Skeletal muscle satellite cell (primary cell): Measurements from ENCODE around the gene CYP4B1.
"Not testable (repeated sequence)": the region's sequence is repeated elsewhere in the genome, so short reads cannot be mapped to it uniquely, and the experiment has no call there.

Experiments
- H3K27me3 ChIP-seq: 2 replicates; pipeline ENCODE4 v1.7.0; 2013; ENCODE audit warnings: low read length; ENCODE audit not compliant: control insufficient read depth, insufficient read depth
- H3K36me3 ChIP-seq: 2 replicates; pipeline ENCODE4 v1.7.0; 2013; ENCODE audit warnings: mild to moderate bottlenecking, control low read depth, low read length; ENCODE audit not compliant: insufficient read depth
- H3K4me1 ChIP-seq: 2 replicates; pipeline ENCODE4 v1.7.0; 2013; ENCODE audit warnings: low read length; ENCODE audit not compliant: control insufficient read depth, insufficient read depth
- H3K4me2 ChIP-seq: 2 replicates; pipeline ENCODE4 v1.7.0; 2013; ENCODE audit warnings: mild to moderate bottlenecking, low read length
- H3K4me3 ChIP-seq: 2 replicates; pipeline ENCODE4 v1.7.0; 2013; ENCODE audit warnings: low read length
- H3K9ac ChIP-seq: 2 replicates; pipeline ENCODE4 v1.7.0; 2013; ENCODE audit warnings: mild to moderate bottlenecking, low read depth, low read length, moderate library complexity
- H3K9me3 ChIP-seq: replicated peaks from 2 replicates; pipeline ENCODE4 v1.7.0; 2013; ENCODE audit warnings: mild to moderate bottlenecking, control low read depth, low read length

Gene CYP4B1

DNA sequence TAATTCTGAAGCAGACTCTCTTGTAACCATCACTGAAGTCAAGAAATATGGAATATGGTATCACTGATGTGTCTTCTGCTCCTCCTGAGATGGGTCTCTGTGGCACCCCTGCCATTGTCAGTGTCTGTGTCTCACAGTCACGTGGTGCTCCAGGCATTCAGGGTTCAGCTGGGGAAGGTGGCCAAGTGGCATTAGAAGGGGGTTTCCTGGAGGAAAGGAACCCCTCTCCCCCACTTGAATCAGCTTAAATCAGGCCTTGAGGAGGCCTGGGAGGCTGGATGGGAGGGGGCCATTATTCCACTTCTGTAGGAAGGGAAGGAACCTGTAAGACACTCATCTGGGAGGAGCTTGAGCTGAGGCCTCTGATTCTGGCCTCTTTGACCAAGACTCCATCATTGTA, 20.5 kb downstream of the CYP4B1 start:
- Histone ChIP-seq H3K4me3 (no peak overlapping the region), H3K4me2 (no peak overlapping the region), H3K9ac (no peak overlapping the region), H3K27me3 (no peaks in the 10 kb centered on the region), H3K4me1 (no peaks in the 10 kb centered on the region), H3K9me3 (no peaks in the 10 kb centered on the region), H3K36me3 (no peaks in the 10 kb centered on the region)

DNA sequence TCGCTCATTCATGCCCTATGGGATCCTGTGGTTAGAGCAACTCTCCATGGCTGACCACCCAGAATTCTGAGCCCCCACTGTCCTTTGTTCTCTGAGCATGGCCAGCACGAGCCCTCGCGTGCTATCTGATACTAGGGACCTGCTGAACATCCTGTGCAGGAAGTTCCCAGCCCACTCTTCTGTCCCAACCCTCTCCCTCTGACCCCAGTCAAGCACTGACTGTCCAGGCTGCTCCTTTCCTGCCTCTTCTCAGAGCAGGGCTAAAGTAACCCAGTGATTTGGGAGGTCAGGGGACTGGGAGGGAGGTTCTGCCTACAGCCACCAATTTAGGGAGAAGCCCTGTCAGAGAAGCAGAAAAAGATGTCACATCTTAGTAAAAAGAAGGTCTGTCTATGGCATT, 21.2 kb downstream of the CYP4B1 start:
- Histone ChIP-seq H3K27me3 (no peaks in the 10 kb centered on the region), H3K4me2 (no peak overlapping the region), H3K9me3 (no peaks in the 10 kb centered on the region), H3K4me3 (no peak overlapping the region), H3K36me3 (no peaks in the 10 kb centered on the region), H3K9ac (no peak overlapping the region), H3K4me1 (no peaks in the 10 kb centered on the region)

DNA sequence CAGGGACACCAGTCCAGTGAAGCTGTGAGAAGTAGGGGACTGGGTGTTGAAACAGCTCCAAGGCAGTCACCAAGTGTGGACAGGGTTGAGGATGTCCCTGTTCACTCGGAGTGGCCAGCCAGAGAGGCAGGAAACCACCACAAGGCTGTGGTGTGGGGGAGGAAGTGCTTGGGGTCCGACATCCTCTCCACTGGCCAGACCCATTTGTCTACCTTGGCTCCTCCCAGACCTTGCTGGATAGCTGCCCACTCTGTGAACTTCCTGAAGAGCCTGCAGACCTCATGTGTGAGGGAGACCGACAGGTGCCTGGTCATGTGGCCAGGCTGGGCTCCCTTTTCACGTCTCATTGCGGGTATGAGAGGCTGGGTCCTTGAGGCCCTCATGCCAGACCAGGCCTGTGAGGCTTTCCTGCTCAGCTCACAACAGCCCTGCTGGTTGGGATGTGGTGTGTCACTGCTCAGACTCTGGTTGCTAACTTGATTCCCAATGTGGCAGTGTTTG, 21.8 kb downstream of the CYP4B1 start:
- H3K9me3 ChIP-seq, result no peaks in the 10 kb centered on the region

GRCh38 chr1:46822248-46822826, 23.5 kb downstream of the CYP4B1 start:
- Histone ChIP-seq H3K9ac (no peak overlapping the region), H3K4me2 (no peak overlapping the region), H3K4me3 (no peak overlapping the region), H3K9me3 (no peaks in the 10 kb centered on the region), H3K36me3 (no peaks in the 10 kb centered on the region), H3K27me3 (no peaks in the 10 kb centered on the region), H3K4me1 (no peaks in the 10 kb centered on the region)

More for the DNA sequence above, 21.8 kb downstream of the CYP4B1 start:
- H3K4me2 ChIP-seq, result no peak overlapping the region
- H3K36me3 ChIP-seq, result no peaks in the 10 kb centered on the region
- H3K4me1 ChIP-seq, result no peaks in the 10 kb centered on the region
- no peak overlapping the region for H3K4me3 ChIP-seq
- H3K9ac ChIP-seq, result no peak overlapping the region
- no peaks in the 10 kb centered on the region for H3K27me3 ChIP-seq

DNA sequence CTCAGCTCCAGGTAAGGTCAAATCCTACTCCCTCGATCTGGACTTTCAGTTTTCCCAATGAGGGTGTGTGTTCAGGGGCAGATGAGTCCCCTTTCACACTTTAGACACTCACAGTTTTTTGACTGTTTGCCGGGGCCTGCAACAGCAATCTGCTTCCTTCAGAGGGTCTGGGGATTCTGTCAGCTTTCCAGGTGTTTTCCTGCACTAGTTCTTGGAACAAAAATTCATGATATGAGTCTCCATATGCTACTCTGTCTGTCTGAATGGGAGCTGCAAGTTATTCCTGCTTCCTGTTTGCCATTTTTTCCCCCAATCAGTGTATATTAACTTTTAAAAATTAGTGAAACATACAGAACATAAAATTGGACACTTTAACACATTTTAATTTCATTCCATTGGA, 24.3 kb downstream of the CYP4B1 start:
- Histone ChIP-seq H3K36me3 (no peaks in the 10 kb centered on the region), H3K4me3 (no peak overlapping the region)

DNA sequence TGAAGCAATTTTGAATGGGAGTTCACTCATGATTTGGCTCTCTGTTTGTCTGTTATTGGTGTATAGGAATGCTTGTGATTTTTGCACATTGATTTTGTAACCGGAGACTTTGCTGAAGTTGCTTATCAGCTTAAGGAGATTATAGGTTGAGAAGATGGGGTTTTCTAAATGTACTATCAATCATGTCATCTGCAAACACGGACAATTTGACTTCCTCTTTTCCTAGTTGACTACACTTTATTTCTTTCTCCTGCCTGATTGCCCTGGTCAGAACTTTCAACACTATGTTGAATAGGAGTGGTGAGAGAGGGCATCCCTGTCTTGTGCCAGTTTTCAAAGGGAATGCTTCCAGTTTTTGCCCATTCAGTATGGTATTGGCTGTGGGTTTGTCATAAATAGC, 28.0 kb downstream of the CYP4B1 start:
- not testable (repeated sequence) for H3K4me2 ChIP-seq, H3K9me3 ChIP-seq, H3K4me1 ChIP-seq, H3K27me3 ChIP-seq, H3K36me3 ChIP-seq, H3K9ac ChIP-seq, H3K4me3 ChIP-seq

More for the DNA sequence above, 24.3 kb downstream of the CYP4B1 start:
- no peak overlapping the region for H3K4me2 ChIP-seq
- no peaks in the 10 kb centered on the region for H3K27me3 ChIP-seq
- H3K4me1 ChIP-seq, result no peaks in the 10 kb centered on the region
- no peaks in the 10 kb centered on the region for H3K9me3 ChIP-seq
- no peak overlapping the region for H3K9ac ChIP-seq

- H3K27me3 ChIP-seq, result no peaks in the 10 kb centered on the region
- H3K9me3 ChIP-seq, result no peaks in the 10 kb centered on the region
- H3K4me1 ChIP-seq, result no peaks in the 10 kb centered on the region
- H3K36me3 ChIP-seq, result no peaks in the 10 kb centered on the region
- no peak overlapping the region for H3K4me3 ChIP-seq
- H3K4me2 ChIP-seq, result no peak overlapping the region
- no peak overlapping the region for H3K9ac ChIP-seq
Measured at GRCh38 chr1:46830665-46831322, 31.9 kb downstream of the CYP4B1 start.

- H3K4me2 ChIP-seq, H3K9ac ChIP-seq, H3K9me3 ChIP-seq, H3K4me1 ChIP-seq, H3K27me3 ChIP-seq, H3K4me3 ChIP-seq, H3K36me3 ChIP-seq: not testable (repeated sequence)
Measured at GRCh38 chr1:46835469-46835868, 36.6 kb downstream of the CYP4B1 start.

GRCh38 chr1:46846386-46846785, 47.5 kb downstream of the CYP4B1 start:
- not testable (repeated sequence) for H3K4me3 ChIP-seq, H3K36me3 ChIP-seq, H3K4me2 ChIP-seq, H3K4me1 ChIP-seq, H3K9ac ChIP-seq, H3K9me3 ChIP-seq, H3K27me3 ChIP-seq

GRCh38 chr1:46857660-46858065, 58.8 kb downstream of the CYP4B1 start:
- not testable (repeated sequence) for H3K36me3 ChIP-seq, H3K9ac ChIP-seq, H3K9me3 ChIP-seq, H3K4me3 ChIP-seq, H3K4me2 ChIP-seq, H3K4me1 ChIP-seq, H3K27me3 ChIP-seq

GRCh38 chr1:46862348-46862747, 63.5 kb downstream of the CYP4B1 start:
- no peaks in the 10 kb centered on the region for H3K4me1 ChIP-seq
- H3K27me3 ChIP-seq, result no peaks in the 10 kb centered on the region
- H3K9me3 ChIP-seq, result no peaks in the 10 kb centered on the region
- no peaks in the 10 kb centered on the region for H3K36me3 ChIP-seq
- H3K9ac ChIP-seq, result no peak overlapping the region
- no peak overlapping the region for H3K4me2 ChIP-seq
- no peak overlapping the region for H3K4me3 ChIP-seq
